Uterus (tissue), 2 donors: ENCODE data around the gene CDH2.

Experiments
- CTCF ChIP-seq, 4 experiments: fragments of 200-600 bp in 2 of 4; fragments of 450-650 bp in 2 of 4; sonication (generic) in 2 of 4; IDR thresholded peaks; one replicate each; pipeline ENCODE4 v1.5.1; 2016 to 2019; ENCODE audit warnings: antibody characterized with exemption in 4 of 4, mild to moderate bottlenecking in 2 of 4, moderate library complexity in 1 of 4
- POLR2A ChIP-seq, 2 donors: fragments of 450-650 bp; IDR thresholded peaks; one replicate each; pipeline ENCODE4 v1.6.1; 2016; ENCODE audit warnings: antibody characterized with exemption in 2 of 2, mild to moderate bottlenecking in 1 of 2, moderate library complexity in 1 of 2

- no peak for TF ChIP-seq CTCF (IDR thresholded peaks at IDR 0.05)
- TF ChIP-seq POLR2A (IDR thresholded peaks at IDR 0.05): no peak
These were observed 48.3 kb downstream of the CDH2 start for GRCh38 chr18:28128659-28128980.
